ENCODE results near the gene RHOJ.

RHOJ gene

GRCh38 chr14:63322897-63323573 is 118.8 kb downstream of the RHOJ start:
- TF ChIP-seq ZFX (IDR thresholded peaks at IDR 0.05; ENCODE audit: borderline replicate concordance) (no peak), CTCF (IDR thresholded peaks at IDR 0.05) (no peak)

GRCh38 chr14:63326840-63327239 is 122.6 kb downstream of the RHOJ start:
- TF ChIP-seq ZFX (IDR thresholded peaks at IDR 0.05; ENCODE audit: borderline replicate concordance): no peak
- TF ChIP-seq CTCF (IDR thresholded peaks at IDR 0.05): no peak
- no peak overlapping the region for H3K27ac ChIP-seq

More at GRCh38 chr14:63322897-63323573, 118.8 kb downstream of the RHOJ start:
- no peak overlapping the region for H3K27ac ChIP-seq

- TF ChIP-seq CTCF (IDR thresholded peaks at IDR 0.05): no peak
- no peak overlapping the region for H3K27ac ChIP-seq
These were observed 124.8 kb downstream of the RHOJ start for GRCh38 chr14:63328787-63329737.

GRCh38 chr14:63342371-63342770 is 138.1 kb downstream of the RHOJ start:
- no peak for TF ChIP-seq CTCF (IDR thresholded peaks at IDR 0.05)
- no peak overlapping the region for H3K27ac ChIP-seq
